Cardiac muscle cell (in vitro differentiated cells and primary cell): Measurements from ENCODE around the gene CSTF1. TPM values are rescaled to one million over a fixed set of nuclear protein-coding genes. Genes with fewer than 3 reads are reported as not detected.

Source experiments
- DNase-seq, 2 donors: peaks; one replicate each; pipeline versions ENCODE4 v3.0.0 to v3.0.0-alpha.2; 2010 to 2017; ENCODE audit warnings: low read depth in 1 of 2, low spot score in 1 of 2
- H3K27ac ChIP-seq: fragments of 200-600 bp; sonication (generic); 2 replicates; pipeline ENCODE4 v1.5.1; 2016
- H3K27me3 ChIP-seq: fragments of 200-600 bp; sonication (generic); 2 replicates; pipeline ENCODE4 v1.6.0; 2016; ENCODE audit warnings: control low read depth
- H3K36me3 ChIP-seq: fragments of 200-600 bp; sonication (generic); 2 replicates; pipeline ENCODE4 v1.5.1; 2016; ENCODE audit warnings: control low read depth
- H3K4me1 ChIP-seq: fragments of 200-600 bp; sonication (generic); 2 replicates; pipeline ENCODE4 v1.8.1; 2017; ENCODE audit warnings: low read depth, mild to moderate bottlenecking, mixed run types
- H3K4me3 ChIP-seq: fragments of 200-600 bp; sonication (generic); 2 replicates; pipeline ENCODE4 v1.5.1; 2016; ENCODE audit warnings: mild to moderate bottlenecking
- H3K9me3 ChIP-seq: fragments of 200-600 bp; sonication (generic); 2 replicates; pipeline ENCODE4 v1.5.1; 2017; ENCODE audit warnings: low read depth, mild to moderate bottlenecking, control low read depth
- polyA plus RNA-seq: library from polyadenylated mRNA; unstranded; fragments of >200 nt; fragmentation: Nextera tagmentation; extraction: Ambion mirVana; gene quantifications from 2 replicates; pipeline ENCODE4 v1.2.1, GENCODE V29; 2016
- total RNA-seq: library from RNA; depleted of rRNA; stranded (reverse); fragments of >200 nt; gene quantifications from 2 replicates; pipeline ENCODE4 v1.2.3, GENCODE V29; 2016
- TF ChIP-seq, protein P1 (sequence below): IDR thresholded peaks from 2 replicates; pipeline ENCODE4 v1.5.1; 2012; ENCODE audit warnings: low read depth, mild to moderate bottlenecking, low read length

Gene CSTF1
- total and polyA plus RNA-seq, 2 experiments from 2014 or later = 34.9 to 46.4 TPM

DNA sequence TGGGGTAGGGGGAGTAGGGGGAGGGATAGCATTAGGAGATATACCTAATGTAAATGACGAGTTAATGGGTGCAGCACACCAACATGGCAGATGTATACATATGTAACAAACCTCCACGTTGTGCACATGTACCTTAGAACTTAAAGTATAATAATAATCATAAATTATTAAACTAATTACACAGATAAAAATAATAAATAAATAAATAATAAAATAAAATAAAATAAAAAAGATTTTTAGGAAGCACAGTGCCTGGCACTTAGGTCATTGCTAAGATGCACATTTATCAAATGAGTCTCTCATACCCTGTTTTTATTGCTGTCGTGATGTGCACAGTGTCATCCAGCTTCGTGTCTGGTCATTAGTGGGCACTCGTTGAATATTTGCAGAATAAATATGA lies 57.0 kb downstream of the CSTF1 start:
- DNase-seq = no peak
- Histone ChIP-seq H3K4me3 (no peak overlapping the region), H3K27me3 (peaks cover under 1% of the 10 kb centered on the region), H3K4me1 (no peaks in the 10 kb centered on the region), H3K27ac (no peak overlapping the region), H3K36me3 (no peaks in the 10 kb centered on the region), H3K9me3 (no peaks in the 10 kb centered on the region)
- TF ChIP-seq, protein P1, sequence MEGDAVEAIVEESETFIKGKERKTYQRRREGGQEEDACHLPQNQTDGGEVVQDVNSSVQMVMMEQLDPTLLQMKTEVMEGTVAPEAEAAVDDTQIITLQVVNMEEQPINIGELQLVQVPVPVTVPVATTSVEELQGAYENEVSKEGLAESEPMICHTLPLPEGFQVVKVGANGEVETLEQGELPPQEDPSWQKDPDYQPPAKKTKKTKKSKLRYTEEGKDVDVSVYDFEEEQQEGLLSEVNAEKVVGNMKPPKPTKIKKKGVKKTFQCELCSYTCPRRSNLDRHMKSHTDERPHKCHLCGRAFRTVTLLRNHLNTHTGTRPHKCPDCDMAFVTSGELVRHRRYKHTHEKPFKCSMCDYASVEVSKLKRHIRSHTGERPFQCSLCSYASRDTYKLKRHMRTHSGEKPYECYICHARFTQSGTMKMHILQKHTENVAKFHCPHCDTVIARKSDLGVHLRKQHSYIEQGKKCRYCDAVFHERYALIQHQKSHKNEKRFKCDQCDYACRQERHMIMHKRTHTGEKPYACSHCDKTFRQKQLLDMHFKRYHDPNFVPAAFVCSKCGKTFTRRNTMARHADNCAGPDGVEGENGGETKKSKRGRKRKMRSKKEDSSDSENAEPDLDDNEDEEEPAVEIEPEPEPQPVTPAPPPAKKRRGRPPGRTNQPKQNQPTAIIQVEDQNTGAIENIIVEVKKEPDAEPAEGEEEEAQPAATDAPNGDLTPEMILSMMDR = no peak

DNA sequence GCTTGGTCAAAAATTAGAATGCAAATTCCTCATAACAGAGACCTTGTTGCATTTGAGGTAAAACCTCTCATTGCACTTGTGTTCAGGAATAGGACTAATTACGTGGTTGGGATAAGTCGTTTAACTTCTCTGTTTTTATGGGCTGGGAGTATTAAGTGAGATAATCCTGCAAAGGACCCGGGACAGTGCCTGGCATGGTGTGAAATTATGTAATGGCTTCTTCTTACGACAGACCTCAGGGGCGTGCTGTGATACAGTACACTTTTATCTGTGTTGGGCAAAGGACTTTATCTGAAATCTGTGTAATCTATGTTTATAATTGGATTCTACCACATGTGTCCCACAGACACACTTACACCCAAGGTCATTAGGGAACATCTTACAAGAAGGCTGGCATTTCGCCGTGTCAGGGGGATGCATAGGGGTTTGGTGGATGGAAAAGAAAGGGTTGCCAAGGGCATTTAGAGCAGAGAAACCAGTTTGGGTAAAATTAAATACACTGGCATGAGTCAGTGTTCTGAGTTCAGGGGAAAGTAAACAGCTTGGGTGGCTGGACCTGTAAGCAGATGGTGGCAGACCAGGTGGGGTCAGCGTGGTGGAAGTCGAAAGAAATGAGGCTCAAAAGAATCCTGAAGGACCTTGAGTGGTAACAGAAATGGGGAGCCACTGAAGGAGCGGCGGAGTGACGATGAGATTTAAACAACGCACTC lies 58.8 kb downstream of the CSTF1 start:
- Histone ChIP-seq H3K27ac (no peak overlapping the region), H3K9me3 (no peaks in the 10 kb centered on the region), H3K36me3 (no peaks in the 10 kb centered on the region), H3K4me1 (no peaks in the 10 kb centered on the region), H3K4me3 (no peak overlapping the region), H3K27me3 (peaks cover 4% of the 10 kb centered on the region)
- DNase-seq = no peak
- TF ChIP-seq, protein P1 = no peak

DNA sequence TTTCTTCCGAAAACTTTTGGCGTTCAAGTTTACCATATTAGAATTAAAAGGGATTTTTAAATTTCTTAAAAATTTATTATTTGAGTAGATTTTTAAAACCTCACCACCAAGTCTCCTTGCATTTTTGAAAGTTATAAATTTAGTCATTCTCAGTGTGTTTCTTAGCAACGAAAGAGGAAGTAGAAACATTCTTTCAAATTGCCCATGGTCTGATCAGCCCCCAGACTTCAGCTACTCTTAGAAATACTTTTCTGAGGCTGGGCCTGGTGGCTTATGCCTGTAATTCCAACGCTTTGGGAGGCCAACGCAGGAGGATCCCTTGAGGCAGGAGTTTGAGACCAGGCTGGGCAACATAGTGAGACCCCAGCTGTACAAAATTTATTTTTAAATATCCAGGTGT lies 60.9 kb downstream of the CSTF1 start:
- TF ChIP-seq, protein P1 = no peak
- H3K9me3 ChIP-seq = no peaks in the 10 kb centered on the region
- no peak for DNase-seq
- no peaks in the 10 kb centered on the region for H3K36me3 ChIP-seq
- H3K27me3 ChIP-seq = peaks cover 4% of the 10 kb centered on the region
- H3K27ac ChIP-seq = no peak overlapping the region
- H3K4me1 ChIP-seq = no peaks in the 10 kb centered on the region
- H3K4me3 ChIP-seq = no peak overlapping the region

DNA sequence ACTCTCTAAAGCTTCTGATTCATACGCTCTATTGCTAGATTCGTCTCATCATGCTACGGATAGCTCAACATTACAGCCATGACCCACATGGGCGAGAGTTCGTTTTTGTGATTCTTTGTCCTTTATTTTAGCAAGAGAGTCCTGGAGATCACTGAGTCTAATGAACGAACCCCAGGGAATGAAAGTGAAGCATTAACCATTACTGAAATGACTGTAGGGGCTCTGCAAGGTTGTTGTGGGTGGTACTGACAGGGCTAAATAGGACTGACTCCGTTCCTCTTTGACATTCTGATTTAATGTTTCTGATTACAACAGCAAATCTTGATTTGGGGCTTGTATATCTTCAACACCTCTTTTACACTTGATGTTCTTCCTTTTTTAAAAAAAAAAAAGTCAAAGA lies 62.3 kb downstream of the CSTF1 start:
- Histone ChIP-seq H3K4me1 (no peaks in the 10 kb centered on the region), H3K27me3 (peaks cover 11% of the 10 kb centered on the region), H3K27ac (no peak overlapping the region), H3K36me3 (no peaks in the 10 kb centered on the region), H3K4me3 (no peak overlapping the region), H3K9me3 (no peaks in the 10 kb centered on the region)
- TF ChIP-seq, protein P1 = no peak
- DNase-seq = no peak

Other genes starting within 250 kb of the CSTF1 start
- not detected in 2 replicates for gene MC3R, start 143.9 kb upstream of the CSTF1 start, total RNA-seq
- not detected in 2 replicates for gene MC3R, start 143.9 kb upstream of the CSTF1 start, polyA plus RNA-seq
- 64.2 and 69.6 TPM in 2 replicates for gene FAM210B, start 33.7 kb upstream of the CSTF1 start, total RNA-seq
- 101 and 144 TPM in 2 replicates for gene FAM210B, start 33.7 kb upstream of the CSTF1 start, polyA plus RNA-seq
- 16.1 and 58.2 TPM in 2 replicates for gene AURKA, start 430 bp upstream of the CSTF1 start, total RNA-seq
- gene AURKA, start 430 bp upstream of the CSTF1 start, polyA plus RNA-seq = 28.8 and 97.3 TPM in 2 replicates
- 0.07 and 0.12 TPM in 2 replicates for gene CASS4, start 19.6 kb downstream of the CSTF1 start, total RNA-seq
- gene CASS4, start 19.6 kb downstream of the CSTF1 start, polyA plus RNA-seq = not detected in 2 replicates
- 58.0 and 58.2 TPM in 2 replicates for gene RTF2, start 76.0 kb downstream of the CSTF1 start, total RNA-seq
- 110 and 139 TPM in 2 replicates for gene RTF2, start 76.0 kb downstream of the CSTF1 start, polyA plus RNA-seq
- gene FAM209A, start 132.1 kb downstream of the CSTF1 start, total RNA-seq = not detected in 2 replicates
- 0.15 TPM in 1 of 2 replicates, not detected in the other for gene FAM209A, start 132.1 kb downstream of the CSTF1 start, polyA plus RNA-seq
- gene FAM209B, start 140.6 kb downstream of the CSTF1 start, total RNA-seq = not detected in 2 replicates
- gene FAM209B, start 140.6 kb downstream of the CSTF1 start, polyA plus RNA-seq = 0.26 and 0.49 TPM in 2 replicates
- 0.21 and 0.46 TPM in 2 replicates for gene TFAP2C, start 236.7 kb downstream of the CSTF1 start, total RNA-seq
- gene TFAP2C, start 236.7 kb downstream of the CSTF1 start, polyA plus RNA-seq = not detected in 2 replicates